H1 (cell line): ENCODE measurements around the gene SBF2. TPM values are rescaled to one million over a fixed set of nuclear protein-coding genes. Genes with fewer than 3 reads are reported as not detected.

Experiments used
- CTCF ChIA-PET: fragments of 300-600 bp; sonication (Branson Sonifier 250); formaldehyde crosslinking; loops from one replicate; lab custom pipeline; 2021; ENCODE audit not compliant: partially characterized antibody; lab: Charles Lee
- POLR2A ChIA-PET: fragments of 300-600 bp; sonication (Branson Sonifier 250); formaldehyde crosslinking; loops from one replicate; lab custom pipeline; 2021; ENCODE audit warnings: inconsistent platforms; ENCODE audit not compliant: partially characterized antibody; lab: Charles Lee
- DNase-seq, 2 experiments: peaks; one replicate each; pipeline versions ENCODE4 v3.0.0 to v3.0.0-alpha.2; 2010 to 2022; ENCODE audit warnings: low spot score in 2 of 2, low read depth in 1 of 2, mixed read lengths in 1 of 2
- FAIRE-seq: peaks from 2 replicates; lab custom pipeline; 2011; peaks lifted over from hg19 to GRCh38; lab: Jason Lieb, UNC
- H2AFZ ChIP-seq: 2 replicates; pipeline ENCODE4 v1.8.1; 2012; ENCODE audit warnings: low read length, inconsistent platforms
- H2AK5ac ChIP-seq: 2 replicates; pipeline ENCODE4 v1.6.1; 2013; ENCODE audit warnings: low read depth, low read length
- H2BK120ac ChIP-seq: replicated peaks from 2 replicates; pipeline ENCODE3; 2013; ENCODE audit warnings: low read depth, low read length, inconsistent platforms
- H2BK12ac ChIP-seq: 2 replicates; pipeline ENCODE4 v1.6.1; 2013; ENCODE audit warnings: low read depth, low read length
- H2BK15ac ChIP-seq: 2 replicates; pipeline ENCODE4 v1.6.1; 2013; ENCODE audit warnings: low read length
- H2BK20ac ChIP-seq: 2 replicates; pipeline ENCODE4 v1.6.1; 2013; ENCODE audit warnings: low read length
- H2BK5ac ChIP-seq: 2 replicates; pipeline ENCODE4 v1.6.1; 2013; ENCODE audit warnings: low read depth, low read length
- H3K14ac ChIP-seq: 2 replicates; pipeline ENCODE4 v1.6.1; 2013; ENCODE audit warnings: inconsistent platforms; ENCODE audit not compliant: insufficient read length
- H3K18ac ChIP-seq: 2 replicates; pipeline ENCODE4 v1.6.1; 2013; ENCODE audit warnings: low read length; ENCODE audit errors: extremely low read depth
- H3K23ac ChIP-seq: 2 replicates; pipeline ENCODE4 v1.6.1; 2013; ENCODE audit warnings: inconsistent platforms; ENCODE audit not compliant: insufficient read length
- H3K23me2 ChIP-seq: 2 replicates; pipeline ENCODE4 v1.6.1; 2013; ENCODE audit warnings: low read depth, low read length
- H3K27ac ChIP-seq: 2 replicates; pipeline ENCODE4 v1.6.1; 2011; ENCODE audit warnings: low read depth, low read length, inconsistent platforms
- H3K27me3 ChIP-seq, 4 experiments: replicated peaks in 1 of 4; 1 replicate in 1 of 4; 2 replicates in 3 of 4; pipeline versions ENCODE4 v1.6.1 to v1.8.1; 2011 to 2013; ENCODE audit warnings: low read length in 3 of 4, mild to moderate bottlenecking in 3 of 4, inconsistent platforms in 2 of 4, mixed read lengths in 2 of 4, moderate library complexity in 1 of 4; ENCODE audit not compliant: control insufficient read depth in 3 of 4, insufficient read depth in 3 of 4; ENCODE audit errors: extremely low read depth in 1 of 4
- H3K36me3 ChIP-seq, 4 experiments: 2 replicates each; pipeline versions ENCODE4 v1.6.1 to v1.8.1; 2011 to 2013; ENCODE audit warnings: mild to moderate bottlenecking in 4 of 4, low read length in 3 of 4, moderate library complexity in 2 of 4, control low read depth in 1 of 4, inconsistent platforms in 1 of 4; ENCODE audit not compliant: insufficient read depth in 4 of 4, control insufficient read depth in 2 of 4
- H3K4ac ChIP-seq: replicated peaks from 2 replicates; pipeline ENCODE3; 2013; ENCODE audit warnings: low read length, low read depth, mixed read lengths, inconsistent platforms; ENCODE audit not compliant: insufficient read length
- H3K4me1 ChIP-seq, 4 experiments: replicated peaks in 1 of 4; 1 replicate in 1 of 4; 2 replicates in 3 of 4; pipeline versions ENCODE4 v1.6.1 to v1.8.1; 2011 to 2013; ENCODE audit warnings: low read length in 3 of 4, inconsistent platforms in 2 of 4, mixed read lengths in 1 of 4; ENCODE audit not compliant: insufficient read depth in 4 of 4, control insufficient read depth in 3 of 4
- H3K4me2 ChIP-seq, 2 experiments: 2 replicates each; pipeline versions ENCODE4 v1.6.1 to v1.8.1; 2011 to 2013; ENCODE audit warnings: low read depth in 2 of 2, low read length in 2 of 2, control low read depth in 1 of 2, inconsistent platforms in 1 of 2, mild to moderate bottlenecking in 1 of 2; ENCODE audit not compliant: insufficient read depth in 1 of 2
- H3K4me3 ChIP-seq, 4 experiments: fragments of 200-600, 300-600 bp in 1 of 4; sonication (generic), shearing (Covaris generic), sonication (Bioruptor Twin) in 1 of 4; 2 replicates each; pipeline versions ENCODE4 v1.5.1 to v1.8.1; 2011 to 2016; ENCODE audit warnings: low read length in 4 of 4, low read depth in 3 of 4, control low read depth in 2 of 4, inconsistent platforms in 2 of 4, mild to moderate bottlenecking in 2 of 4, mixed read lengths in 1 of 4, moderate library complexity in 1 of 4; ENCODE audit not compliant: insufficient read depth in 2 of 4; ENCODE audit errors: extremely low read depth in 1 of 4
- H3K56ac ChIP-seq: replicated peaks from 2 replicates; pipeline ENCODE3; 2013; ENCODE audit warnings: low read depth, mild to moderate bottlenecking, mixed read lengths, low read length, inconsistent platforms; ENCODE audit not compliant: insufficient read length
- H3K79me1 ChIP-seq: 2 replicates; pipeline ENCODE4 v1.6.1; 2013; ENCODE audit warnings: low read depth, low read length, control low read depth
- H3K79me2 ChIP-seq, 2 experiments: 2 replicates each; pipeline versions ENCODE4 v1.6.1 to v1.8.1; 2012 to 2013; ENCODE audit warnings: low read length in 2 of 2, mild to moderate bottlenecking in 2 of 2, inconsistent platforms in 1 of 2; ENCODE audit not compliant: insufficient read depth in 2 of 2, control insufficient read depth in 1 of 2
- H3K9ac ChIP-seq, 4 experiments: replicated peaks in 1 of 4; 1 replicate in 1 of 4; 2 replicates in 3 of 4; pipeline versions ENCODE4 v1.6.1 to v1.8.1; 2011 to 2013; ENCODE audit warnings: low read depth in 3 of 4, low read length in 3 of 4, control low read depth in 2 of 4, mild to moderate bottlenecking in 2 of 4, moderate library complexity in 2 of 4, inconsistent platforms in 1 of 4; ENCODE audit errors: extremely low read depth in 1 of 4
- H3K9me3 ChIP-seq, 2 experiments: 2 replicates each; pipeline versions ENCODE4 v1.6.1 to v1.8.1; 2012 to 2013; ENCODE audit warnings: mild to moderate bottlenecking in 2 of 2, moderate library complexity in 2 of 2, control low read depth in 1 of 2, inconsistent platforms in 1 of 2, low read depth in 1 of 2, low read length in 1 of 2, mixed read lengths in 1 of 2; ENCODE audit not compliant: insufficient read depth in 2 of 2
- H4K20me1 ChIP-seq, 2 experiments: replicated peaks in 1 of 2; 2 replicates each; pipeline versions ENCODE3 to v1.8.1; 2011 to 2013; ENCODE audit warnings: inconsistent platforms in 2 of 2, low read length in 2 of 2, mild to moderate bottlenecking in 1 of 2; ENCODE audit not compliant: insufficient read depth in 2 of 2, control insufficient read depth in 1 of 2
- H4K5ac ChIP-seq: 2 replicates; pipeline ENCODE4 v1.6.1; 2013; ENCODE audit warnings: low read length, low read depth, mixed read lengths, inconsistent platforms; ENCODE audit not compliant: insufficient read length
- H4K8ac ChIP-seq: 2 replicates; pipeline ENCODE4 v1.8.0; 2013; ENCODE audit warnings: mild to moderate bottlenecking, moderate library complexity, low read length, inconsistent platforms; ENCODE audit not compliant: insufficient read depth; ENCODE audit errors: extremely low read depth
- H4K91ac ChIP-seq: replicated peaks from 2 replicates; pipeline ENCODE3; 2013; ENCODE audit warnings: low read length, mixed read lengths, inconsistent platforms; ENCODE audit not compliant: insufficient read length
- CHD2 ChIP-seq: IDR thresholded peaks from 2 replicates; pipeline ENCODE4 v1.6.1; 2012; ENCODE audit warnings: low read length, improper control_type of control experiment
- KDM4A ChIP-seq: IDR thresholded peaks from one replicate; pipeline ENCODE4 v1.7.1; 2012; ENCODE audit warnings: low read depth, mild to moderate bottlenecking, moderate library complexity, low read length, inconsistent platforms; ENCODE audit not compliant: severe bottlenecking
- MAFK ChIP-seq: IDR thresholded peaks from 2 replicates; pipeline ENCODE4 v1.6.1; 2012; ENCODE audit warnings: low read depth, mild to moderate bottlenecking, improper control_type of control experiment, low read length
- NANOG ChIP-seq: IDR thresholded peaks from 2 replicates; pipeline ENCODE4 v1.6.1; 2011; ENCODE audit warnings: low read length, low read depth, mild to moderate bottlenecking, inconsistent platforms; ENCODE audit not compliant: insufficient read depth, poor library complexity, severe bottlenecking
- SIX5 ChIP-seq: IDR thresholded peaks from 2 replicates; pipeline ENCODE4 v1.6.1; 2011; ENCODE audit warnings: mild to moderate bottlenecking, low read depth, low read length
- WGBS, 2 experiments: shearing (Covaris generic) in 1 of 2; methylation state at CpG; one replicate each; pipeline versions ENCODE4 v1.1.6 to v1.1.7; 2013 to 2015; ENCODE audit warnings: low lambda C conversion rate in 2 of 2, mixed read lengths in 2 of 2, inconsistent platforms in 1 of 2, low coverage in 1 of 2, missing lambda C conversion rate in 1 of 2; ENCODE audit not compliant: insufficient replicate concordance in 2 of 2, insufficient coverage in 1 of 2, insufficient read length in 1 of 2; ENCODE audit errors: extremely low coverage in 1 of 2, missing lambda C conversion rate in 1 of 2; 5-methylcytosine and 5-hydroxymethylcytosine counted together
- polyA plus RNA-seq, 7 experiments: library from polyadenylated mRNA; depleted of rRNA in 3 of 7; stranded (reverse) in 5 of 7; unstranded in 2 of 7; fragments of >200 nt in 5 of 7; fragments of 200-250 nt in 2 of 7; gene quantifications; 1 replicate in 5 of 7; 2 replicates in 1 of 7; 4 replicates in 1 of 7; pipeline versions ENCODE4 v1.2.1 to v1.2.3, GENCODE V29; 2011 to 2013; ENCODE audit warnings: missing spikeins in 2 of 7, mixed read lengths in 2 of 7
- total RNA-seq: library from RNA; stranded (reverse); fragmentation: NEBNext Ultra II Directional; extraction: Animal tissue kit (Norgen Biotek cat#: 25700); gene quantifications from 2 replicates; pipeline ENCODE4 v1.2.1, GENCODE V29; 2021
- TF ChIP-seq, protein P1 (sequence below), 3 experiments: IDR thresholded peaks; 1 replicate in 2 of 3; 2 replicates in 1 of 3; pipeline versions ENCODE4 v1.5.1 to v1.6.1; 2011; ENCODE audit warnings: low read length in 3 of 3, mild to moderate bottlenecking in 3 of 3, inconsistent platforms in 2 of 3, low read depth in 1 of 3, moderate library complexity in 1 of 3; ENCODE audit not compliant: insufficient read depth in 1 of 3; ENCODE audit errors: control extremely low read depth in 1 of 3

SBF2 gene
- total and polyA plus RNA-seq, 2 of the 8 experiments (the other 6 are each of a cell fraction or from before 2014, with no cell fraction given) = 36.7 to 50.5 TPM

- POLR2A ChIA-PET = no interaction called here
- H3K79me2 ChIP-seq = no peaks in the 10 kb centered on the region
- no peak overlapping the region for H3K4ac ChIP-seq
- CTCF ChIA-PET = interaction anchor here (0.9 to 1.5 kb wide), 5 partner anchors 10 to 216 kb away, joined by 3 to 7 read pairs (median 4); no protein-coding TSS in a partner anchor
- no peak overlapping the region for H3K27ac ChIP-seq
- H3K4me2 ChIP-seq = no peak overlapping the region
- H3K14ac ChIP-seq = no peak overlapping the region
- no peak overlapping the region for H4K91ac ChIP-seq
- FAIRE-seq (no peak), DNase-seq (no peak)
- H2AK5ac ChIP-seq = no peak overlapping the region
- H3K9me3 ChIP-seq = no peaks in the 10 kb centered on the region
- no peaks in the 10 kb centered on the region for H3K23me2 ChIP-seq
- H2AFZ ChIP-seq = no peak overlapping the region
- H2BK12ac ChIP-seq = no peak overlapping the region
- H3K27me3 ChIP-seq = no peaks in the 10 kb centered on the region
- no peak overlapping the region for H4K8ac ChIP-seq
- H3K56ac ChIP-seq = no peak overlapping the region
- H3K9ac ChIP-seq = no peak overlapping the region
- H3K23ac ChIP-seq = no peak overlapping the region
- no peak overlapping the region for H2BK20ac ChIP-seq
- H3K79me1 ChIP-seq = no peaks in the 10 kb centered on the region
- no peak overlapping the region for H2BK5ac ChIP-seq
- no peaks in the 10 kb centered on the region for H3K36me3 ChIP-seq
- H4K20me1 ChIP-seq = no peaks in the 10 kb centered on the region
- WGBS, 2 experiments = 95% methylated on average over 3 of the region's 3 CpGs; no CpG with 5 or more reads in 1 of the 2 experiments
- H3K4me1 ChIP-seq = peaks cover 0 to 3% (median 0%) of the 10 kb centered on the region in 4 experiments; a peak in 1 of 7 replicates
- H3K4me3 ChIP-seq = no peak overlapping the region
- H4K5ac ChIP-seq = no peak overlapping the region
- no peak overlapping the region for H2BK120ac ChIP-seq
- no peak overlapping the region for H3K18ac ChIP-seq
- TF ChIP-seq, protein P1, sequence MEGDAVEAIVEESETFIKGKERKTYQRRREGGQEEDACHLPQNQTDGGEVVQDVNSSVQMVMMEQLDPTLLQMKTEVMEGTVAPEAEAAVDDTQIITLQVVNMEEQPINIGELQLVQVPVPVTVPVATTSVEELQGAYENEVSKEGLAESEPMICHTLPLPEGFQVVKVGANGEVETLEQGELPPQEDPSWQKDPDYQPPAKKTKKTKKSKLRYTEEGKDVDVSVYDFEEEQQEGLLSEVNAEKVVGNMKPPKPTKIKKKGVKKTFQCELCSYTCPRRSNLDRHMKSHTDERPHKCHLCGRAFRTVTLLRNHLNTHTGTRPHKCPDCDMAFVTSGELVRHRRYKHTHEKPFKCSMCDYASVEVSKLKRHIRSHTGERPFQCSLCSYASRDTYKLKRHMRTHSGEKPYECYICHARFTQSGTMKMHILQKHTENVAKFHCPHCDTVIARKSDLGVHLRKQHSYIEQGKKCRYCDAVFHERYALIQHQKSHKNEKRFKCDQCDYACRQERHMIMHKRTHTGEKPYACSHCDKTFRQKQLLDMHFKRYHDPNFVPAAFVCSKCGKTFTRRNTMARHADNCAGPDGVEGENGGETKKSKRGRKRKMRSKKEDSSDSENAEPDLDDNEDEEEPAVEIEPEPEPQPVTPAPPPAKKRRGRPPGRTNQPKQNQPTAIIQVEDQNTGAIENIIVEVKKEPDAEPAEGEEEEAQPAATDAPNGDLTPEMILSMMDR (IDR thresholded peaks at IDR 0.05; ENCODE audit: control extremely low read depth in 1 of 3, insufficient read depth in 1 of 3, low read depth in 1 of 3, low read length in 3 of 3) = no peak
- no peak for TF ChIP-seq CHD2
- no peak for TF ChIP-seq SIX5
- no peak for TF ChIP-seq MAFK
- TF ChIP-seq NANOG = no peak
- no peak for TF ChIP-seq KDM4A
- no peak overlapping the region for H2BK15ac ChIP-seq
Measured at GRCh38 chr11:10091314-10092045, 202.5 kb downstream of the SBF2 start.
